HG03457 (cell line): Measurements from ENCODE around the gene NATD1.

Experiments
- ATAC-seq: cut with Tn5 transposase; IDR thresholded peaks from one replicate; pipeline ENCODE4 v1.9.1; 2021; ENCODE audit warnings: moderate number of reproducible peaks; ENCODE audit not compliant: unreplicated experiment

The NATD1 gene

GRCh38 chr17:21218101-21218500 is 35.1 kb downstream of the NATD1 start:
- ATAC-seq: no peak

GRCh38 chr17:21217346-21217745 is 35.9 kb downstream of the NATD1 start:
- no peak for ATAC-seq

- ATAC-seq: no peak
These were observed 37.3 kb downstream of the NATD1 start for GRCh38 chr17:21215935-21216334.

- ATAC-seq: peak; percentile 4
These were observed 38.3 kb downstream of the NATD1 start for GRCh38 chr17:21214777-21215541.

- peak; percentile 75 for ATAC-seq
These were observed 39.0 kb downstream of the NATD1 start, which contains the start of gene TMEM11 for GRCh38 chr17:21214015-21214776. TMEM11 (minus strand) TSS chr17:21214161; CDS start chr17:21214152, 9 bp downstream.

GRCh38 chr17:21213638-21214014 is 39.6 kb downstream of the NATD1 start:
- peak; percentile 9 for ATAC-seq

- no peak for ATAC-seq
These were observed 40.2 kb downstream of the NATD1 start for GRCh38 chr17:21212826-21213637.

- ATAC-seq: no peak
These were observed 41.3 kb downstream of the NATD1 start for GRCh38 chr17:21211825-21212479.

- ATAC-seq: no peak
These were observed 42.7 kb downstream of the NATD1 start for GRCh38 chr17:21210411-21211076.

- no peak for ATAC-seq
These were observed 43.6 kb downstream of the NATD1 start for GRCh38 chr17:21209511-21210175.

- ATAC-seq: no peak
These were observed 44.9 kb downstream of the NATD1 start for GRCh38 chr17:21208352-21208751.

- no peak for ATAC-seq
These were observed 48.3 kb downstream of the NATD1 start for GRCh38 chr17:21204935-21205334.

- ATAC-seq: no peak
These were observed 50.7 kb downstream of the NATD1 start for GRCh38 chr17:21202512-21202911.

GRCh38 chr17:21201874-21202273 is 51.3 kb downstream of the NATD1 start:
- no peak for ATAC-seq

GRCh38 chr17:21201298-21201595 is 52.0 kb downstream of the NATD1 start:
- no peak for ATAC-seq

- ATAC-seq: no peak
These were observed 52.5 kb downstream of the NATD1 start for GRCh38 chr17:21200590-21201297.

GRCh38 chr17:21199856-21200255 is 53.4 kb downstream of the NATD1 start:
- no peak for ATAC-seq

- ATAC-seq: no peak
These were observed 53.9 kb downstream of the NATD1 start for GRCh38 chr17:21199311-21199710.

- ATAC-seq: no peak
These were observed 54.8 kb downstream of the NATD1 start for GRCh38 chr17:21198411-21198810.
